Neural crest cell (in vitro differentiated cells): ENCODE results near the gene SLC39A11. TPM values are rescaled to one million over a fixed set of nuclear protein-coding genes. Genes with fewer than 3 reads are reported as not detected.

Experiments used
- DNase-seq: peaks from one replicate; pipeline ENCODE4 v3.0.0; 2021; ENCODE audit warnings: low read depth, mixed read lengths, low spot score
- H3K27ac Mint-ChIP-seq: one replicate; pipeline ENCODE4 v1.8.0; 2021; ENCODE audit warnings: mild to moderate bottlenecking, mixed read lengths; ENCODE audit not compliant: unreplicated experiment
- H3K27me3 Mint-ChIP-seq: 2 replicates; pipeline ENCODE4 v1.8.0; 2021; ENCODE audit warnings: low read depth, mild to moderate bottlenecking, mixed read lengths
- H3K36me3 Mint-ChIP-seq: 2 replicates; pipeline ENCODE4 v1.8.0; 2021; ENCODE audit warnings: low read depth, mild to moderate bottlenecking, mixed read lengths
- H3K4me1 Mint-ChIP-seq: 2 replicates; pipeline ENCODE4 v1.8.0; 2021; ENCODE audit warnings: mixed read lengths
- H3K4me3 Mint-ChIP-seq: one replicate; pipeline ENCODE4 v1.8.0; 2021; ENCODE audit warnings: mild to moderate bottlenecking, mixed read lengths
- H3K9me3 Mint-ChIP-seq: 2 replicates; pipeline ENCODE4 v1.8.0; 2021; ENCODE audit warnings: mixed read lengths
- total RNA-seq: library from RNA; stranded (reverse); gene quantifications from 2 replicates; pipeline ENCODE4 v1.2.1, GENCODE V29; 2021
- TF ChIP-seq, protein P1 (sequence below): fragments of 200-600 bp; sonication (generic); conservative IDR thresholded peaks from 2 replicates; pipeline ENCODE4 v1.5.0; 2021; ENCODE audit warnings: antibody characterized with exemption, mild to moderate bottlenecking

SLC39A11 gene
- total RNA-seq, 1 donor from 2014 or later, result 11.3 TPM

DNA sequence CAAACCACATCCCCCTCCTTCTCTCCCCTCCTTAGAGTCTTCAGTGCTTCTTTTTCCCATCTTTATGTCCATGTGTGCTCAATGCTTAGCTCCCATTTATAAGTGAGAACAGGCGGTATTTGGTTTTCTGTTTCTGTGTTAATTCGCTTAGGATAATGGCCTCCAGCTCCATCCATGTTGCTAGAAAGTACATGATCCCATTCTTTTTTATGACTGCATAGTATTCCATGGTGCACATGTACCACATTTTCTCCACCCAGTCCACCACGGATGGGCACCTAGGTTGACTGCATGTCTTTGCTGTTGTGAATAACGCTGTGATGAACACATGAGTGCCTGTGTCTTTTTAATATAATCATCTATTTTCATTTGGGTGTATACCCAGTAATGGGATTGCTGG is 44.3 kb downstream of the SLC39A11 start:
- Mint-ChIP-seq H3K4me1 (peaks cover 3% of the 10 kb centered on the region), H3K4me3 (no peak overlapping the region), H3K27me3 (no peaks in the 10 kb centered on the region), H3K27ac (no peak overlapping the region), H3K36me3 (peaks cover 2% of the 10 kb centered on the region), H3K9me3 (peaks cover 3% of the 10 kb centered on the region)
- no peak for DNase-seq
- TF ChIP-seq, protein P1, sequence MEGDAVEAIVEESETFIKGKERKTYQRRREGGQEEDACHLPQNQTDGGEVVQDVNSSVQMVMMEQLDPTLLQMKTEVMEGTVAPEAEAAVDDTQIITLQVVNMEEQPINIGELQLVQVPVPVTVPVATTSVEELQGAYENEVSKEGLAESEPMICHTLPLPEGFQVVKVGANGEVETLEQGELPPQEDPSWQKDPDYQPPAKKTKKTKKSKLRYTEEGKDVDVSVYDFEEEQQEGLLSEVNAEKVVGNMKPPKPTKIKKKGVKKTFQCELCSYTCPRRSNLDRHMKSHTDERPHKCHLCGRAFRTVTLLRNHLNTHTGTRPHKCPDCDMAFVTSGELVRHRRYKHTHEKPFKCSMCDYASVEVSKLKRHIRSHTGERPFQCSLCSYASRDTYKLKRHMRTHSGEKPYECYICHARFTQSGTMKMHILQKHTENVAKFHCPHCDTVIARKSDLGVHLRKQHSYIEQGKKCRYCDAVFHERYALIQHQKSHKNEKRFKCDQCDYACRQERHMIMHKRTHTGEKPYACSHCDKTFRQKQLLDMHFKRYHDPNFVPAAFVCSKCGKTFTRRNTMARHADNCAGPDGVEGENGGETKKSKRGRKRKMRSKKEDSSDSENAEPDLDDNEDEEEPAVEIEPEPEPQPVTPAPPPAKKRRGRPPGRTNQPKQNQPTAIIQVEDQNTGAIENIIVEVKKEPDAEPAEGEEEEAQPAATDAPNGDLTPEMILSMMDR, result no peak

DNA sequence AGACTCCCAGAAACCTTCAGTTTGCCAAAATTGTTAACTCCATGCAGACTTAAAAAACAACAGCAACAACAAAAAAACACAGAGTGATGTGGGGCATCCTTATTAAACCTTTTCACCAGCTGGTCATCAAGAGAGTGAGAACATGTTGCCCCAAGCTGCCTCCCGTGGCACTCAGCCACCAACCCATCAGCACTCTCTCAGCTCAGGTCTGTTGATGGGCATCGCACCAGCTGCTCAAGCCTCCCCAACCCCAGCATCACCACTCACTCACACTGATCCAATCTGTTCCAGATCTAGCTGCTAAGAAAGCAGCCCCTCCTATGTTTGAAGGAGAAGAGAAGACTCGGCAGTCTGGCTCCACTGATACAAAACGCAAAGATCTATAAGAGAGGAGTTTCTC is 46.8 kb downstream of the SLC39A11 start:
- no peaks in the 10 kb centered on the region for H3K27me3 Mint-ChIP-seq
- TF ChIP-seq, protein P1, result no peak
- H3K4me1 Mint-ChIP-seq, result peaks cover 9% of the 10 kb centered on the region
- H3K27ac Mint-ChIP-seq, result no peak overlapping the region
- peaks cover 7% of the 10 kb centered on the region for H3K9me3 Mint-ChIP-seq
- DNase-seq, result no peak
- peaks cover 7% of the 10 kb centered on the region for H3K36me3 Mint-ChIP-seq
- H3K4me3 Mint-ChIP-seq, result no peak overlapping the region

DNA sequence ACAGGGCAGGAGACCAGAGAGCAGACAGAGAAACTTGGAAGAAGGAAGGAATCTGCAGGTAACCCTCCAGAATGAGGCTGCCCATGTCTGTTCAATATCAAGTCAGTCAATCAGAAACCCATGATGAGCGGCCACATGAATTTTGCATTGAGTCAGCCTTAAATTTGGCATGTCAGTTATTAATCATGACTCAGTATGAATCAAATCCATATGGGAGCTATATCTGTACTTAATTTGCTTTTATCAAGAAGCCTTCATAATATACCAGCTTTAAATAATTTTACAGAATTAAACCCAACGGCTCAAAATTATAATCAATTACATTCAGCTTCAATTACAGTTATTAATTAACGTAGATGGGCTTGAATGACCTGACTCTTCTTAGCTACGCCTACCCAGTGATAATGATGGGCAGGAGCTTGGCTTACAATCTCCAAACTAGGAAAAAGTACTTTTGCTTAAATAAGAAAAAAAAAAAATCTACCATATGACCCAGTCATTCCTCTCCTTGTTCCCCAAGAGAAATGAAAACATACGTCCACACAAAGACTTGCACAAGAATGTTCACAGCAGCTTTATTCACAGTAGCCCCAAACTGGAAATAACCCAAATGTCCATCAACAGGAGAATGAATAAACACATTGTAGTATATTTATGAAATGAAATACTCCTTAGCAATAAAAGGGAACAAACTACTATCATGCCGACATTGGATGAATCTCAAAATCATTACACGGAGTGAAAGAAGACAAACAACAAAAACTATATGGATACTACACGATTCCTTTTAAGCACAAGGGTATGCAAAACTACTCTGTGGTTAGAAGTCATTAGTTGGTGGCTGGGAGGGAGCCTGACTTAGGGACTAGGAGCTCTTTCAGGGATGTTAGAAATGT is 48.6 kb downstream of the SLC39A11 start:
- Mint-ChIP-seq H3K36me3 (peaks cover 5% of the 10 kb centered on the region), H3K27ac (no peak overlapping the region), H3K9me3 (peaks cover 7% of the 10 kb centered on the region), H3K27me3 (no peaks in the 10 kb centered on the region), H3K4me1 (peaks cover 9% of the 10 kb centered on the region), H3K4me3 (no peak overlapping the region)
- no peak for DNase-seq
- TF ChIP-seq, protein P1, result no peak

DNA sequence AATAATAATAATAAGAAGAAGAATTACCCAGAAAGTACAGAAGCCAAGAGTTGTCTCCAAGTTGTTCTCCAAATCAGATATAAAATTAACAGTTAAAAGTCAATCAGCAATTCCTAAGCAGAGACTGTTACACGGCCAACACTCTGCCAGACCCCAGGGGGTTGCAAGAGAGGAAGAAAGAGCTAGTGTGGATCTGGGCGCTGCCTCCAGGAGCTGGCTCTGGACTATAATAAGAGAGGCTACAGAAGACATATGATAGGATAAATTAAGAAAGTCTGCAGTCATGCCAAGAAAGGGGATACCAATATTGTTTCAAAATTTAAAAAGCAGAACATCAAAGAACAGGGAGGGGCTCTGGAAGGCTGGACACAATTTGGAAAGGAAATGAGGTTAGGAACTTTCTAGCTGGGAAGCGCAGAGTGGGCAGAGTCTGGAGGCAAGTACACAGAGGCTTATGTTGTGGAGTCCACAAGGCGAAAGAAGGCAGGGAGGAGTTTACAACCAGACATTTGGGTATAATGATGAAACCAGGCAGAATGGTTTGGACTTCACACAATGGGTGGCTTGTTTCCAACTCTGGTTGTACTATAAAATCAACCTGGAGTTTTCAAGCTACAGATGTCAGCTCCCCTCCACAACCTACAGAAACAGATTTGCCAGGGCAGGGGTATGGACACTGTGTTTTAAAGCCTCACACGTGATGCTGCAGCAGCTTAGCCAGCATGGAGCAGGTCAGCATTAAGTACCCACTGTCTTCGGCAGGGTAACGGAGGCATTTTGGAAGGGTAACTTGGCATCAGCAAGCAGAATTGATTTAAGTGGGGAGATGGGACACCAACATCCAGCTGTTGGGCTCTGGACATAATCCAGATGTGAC is 49.4 kb downstream of the SLC39A11 start:
- Mint-ChIP-seq H3K9me3 (peaks cover 5% of the 10 kb centered on the region), H3K36me3 (peaks cover 5% of the 10 kb centered on the region), H3K4me3 (no peak overlapping the region), H3K4me1 (peaks cover 9% of the 10 kb centered on the region), H3K27ac (no peak overlapping the region), H3K27me3 (no peaks in the 10 kb centered on the region)
- TF ChIP-seq, protein P1, result no peak
- no peak for DNase-seq

DNA sequence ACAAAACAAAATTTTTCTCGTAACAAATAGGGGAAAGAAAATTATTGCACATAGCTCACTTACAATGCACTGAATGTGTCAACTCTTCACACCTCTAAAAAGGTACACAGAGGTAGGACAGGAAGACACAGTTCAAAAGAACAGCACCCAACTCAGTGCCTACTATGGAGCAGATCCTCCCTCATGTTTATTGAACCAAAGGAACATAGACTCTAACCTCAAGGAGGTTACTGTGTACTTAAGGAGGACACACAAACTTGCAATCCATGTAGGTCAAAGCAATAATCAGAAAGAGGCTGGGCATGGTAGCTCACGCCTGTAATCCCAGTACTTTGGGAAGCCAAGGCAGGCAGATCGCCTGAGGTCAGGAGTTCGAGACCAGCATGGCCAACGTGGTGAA is 50.3 kb downstream of the SLC39A11 start:
- Mint-ChIP-seq H3K9me3 (peaks cover 3% of the 10 kb centered on the region), H3K4me3 (no peak overlapping the region), H3K27me3 (no peaks in the 10 kb centered on the region), H3K36me3 (peaks cover 5% of the 10 kb centered on the region), H3K4me1 (peaks cover 9% of the 10 kb centered on the region), H3K27ac (no peak overlapping the region)
- no peak for DNase-seq
- TF ChIP-seq, protein P1, result no peak
